Measurements from ENCODE around the gene CPZ.

The CPZ gene

GRCh38 chr4:8552024-8552423, 40.5 kb upstream of the CPZ start:
- H3K4me3 Mint-ChIP-seq: no peak overlapping the region
- H3K9me3 Mint-ChIP-seq: no peaks in the 10 kb centered on the region
- peaks cover 5% of the 10 kb centered on the region for H3K4me1 Mint-ChIP-seq (ENCODE audit: low read depth)
- H3K27me3 Mint-ChIP-seq: no peaks in the 10 kb centered on the region
- intact Hi-C loops (cut with micrococcal nuclease): no loop called here
- no peak overlapping the region for H3K27ac Mint-ChIP-seq
- no peaks in the 10 kb centered on the region for H3K36me3 Mint-ChIP-seq (ENCODE audit: low read depth)

GRCh38 chr4:8552581-8553205, 39.9 kb upstream of the CPZ start:
- no peak overlapping the region for H3K4me3 Mint-ChIP-seq
- peaks cover under 1% of the 10 kb centered on the region for H3K4me1 Mint-ChIP-seq (ENCODE audit: low read depth)
- intact Hi-C loops (cut with micrococcal nuclease): no loop called here
- no peaks in the 10 kb centered on the region for H3K36me3 Mint-ChIP-seq (ENCODE audit: low read depth)
- H3K9me3 Mint-ChIP-seq: no peaks in the 10 kb centered on the region
- peaks cover 2% of the 10 kb centered on the region for H3K27me3 Mint-ChIP-seq
- no peak overlapping the region for H3K27ac Mint-ChIP-seq

DNA sequence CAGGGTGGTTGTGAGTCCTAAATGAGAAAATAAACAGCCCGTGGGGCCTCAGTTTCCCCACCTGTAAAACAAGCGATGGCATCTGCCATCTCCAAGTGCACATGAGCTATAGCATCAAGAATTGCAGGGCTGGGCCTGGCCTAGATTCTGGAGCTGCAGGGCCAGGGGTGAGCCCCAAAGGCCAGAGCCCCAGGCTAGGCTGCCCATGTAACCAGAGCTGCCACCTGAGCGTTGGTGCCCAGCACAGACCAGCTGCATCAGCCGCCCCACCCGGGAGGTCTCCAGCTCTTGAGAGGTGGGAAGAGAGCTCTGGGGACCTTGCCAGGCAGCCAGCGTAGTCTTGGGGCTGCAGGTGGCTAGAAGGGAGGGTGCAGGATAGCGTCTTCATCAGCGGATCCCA, 39.3 kb upstream of the CPZ start:
- Mint-ChIP-seq H3K27me3 (peaks cover 2% of the 10 kb centered on the region), H3K9me3 (no peaks in the 10 kb centered on the region), H3K4me1 (ENCODE audit: low read depth) (no peaks in the 10 kb centered on the region), H3K27ac (no peak overlapping the region), H3K4me3 (no peak overlapping the region), H3K36me3 (ENCODE audit: low read depth) (no peaks in the 10 kb centered on the region)
- intact Hi-C loops (cut with micrococcal nuclease): no loop called here

- no peaks in the 10 kb centered on the region for H3K4me1 Mint-ChIP-seq (ENCODE audit: low read depth)
- H3K36me3 Mint-ChIP-seq (ENCODE audit: low read depth): no peaks in the 10 kb centered on the region
- no peak overlapping the region for H3K27ac Mint-ChIP-seq
- peaks cover 2% of the 10 kb centered on the region for H3K27me3 Mint-ChIP-seq
- intact Hi-C loops (cut with micrococcal nuclease): no loop called here
- H3K9me3 Mint-ChIP-seq: no peaks in the 10 kb centered on the region
- H3K4me3 Mint-ChIP-seq: no peak overlapping the region
Measured at GRCh38 chr4:8553991-8554405, 38.6 kb upstream of the CPZ start.

DNA sequence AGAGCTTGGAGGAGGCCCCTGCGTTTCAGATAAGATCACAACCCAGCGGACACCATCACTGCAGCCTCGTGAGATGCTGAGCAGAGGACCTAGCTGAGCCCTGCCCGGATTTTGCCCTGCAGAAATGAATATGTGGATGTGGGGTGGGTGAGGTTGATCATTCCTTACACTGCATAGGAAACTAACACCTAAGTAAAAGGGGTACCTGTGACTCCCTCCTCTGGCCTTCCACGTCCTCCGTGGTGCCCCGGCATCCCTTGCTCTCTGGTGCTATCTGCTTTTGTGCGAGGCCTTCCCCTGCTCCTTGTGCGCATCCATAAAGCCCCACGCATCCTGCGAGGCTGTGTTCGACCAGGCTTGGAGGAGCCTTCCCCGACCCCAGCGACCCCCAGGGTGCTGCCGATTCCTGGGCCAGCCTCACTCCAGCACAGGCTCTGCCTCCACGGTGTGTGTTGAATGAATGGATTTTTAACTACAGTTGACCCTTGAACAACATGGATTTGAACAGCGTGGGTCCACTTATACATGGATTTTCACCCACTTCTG, 37.9 kb upstream of the CPZ start:
- H3K4me3 Mint-ChIP-seq: no peak overlapping the region
- peaks cover 2% of the 10 kb centered on the region for H3K27me3 Mint-ChIP-seq
- H3K27ac Mint-ChIP-seq: no peak overlapping the region
- intact Hi-C loops (cut with micrococcal nuclease): no loop called here
- no peaks in the 10 kb centered on the region for H3K9me3 Mint-ChIP-seq
- no peaks in the 10 kb centered on the region for H3K36me3 Mint-ChIP-seq (ENCODE audit: low read depth)
- H3K4me1 Mint-ChIP-seq (ENCODE audit: low read depth): no peaks in the 10 kb centered on the region

- Mint-ChIP-seq H3K9me3 (no peaks in the 10 kb centered on the region), H3K4me1 (ENCODE audit: low read depth) (no peaks in the 10 kb centered on the region), H3K27me3 (peaks cover 2% of the 10 kb centered on the region), H3K27ac (no peak overlapping the region), H3K4me3 (no peak overlapping the region), H3K36me3 (ENCODE audit: low read depth) (no peaks in the 10 kb centered on the region)
- intact Hi-C loops (cut with micrococcal nuclease): no loop called here
Measured at GRCh38 chr4:8555716-8556115, 36.8 kb upstream of the CPZ start.

DNA sequence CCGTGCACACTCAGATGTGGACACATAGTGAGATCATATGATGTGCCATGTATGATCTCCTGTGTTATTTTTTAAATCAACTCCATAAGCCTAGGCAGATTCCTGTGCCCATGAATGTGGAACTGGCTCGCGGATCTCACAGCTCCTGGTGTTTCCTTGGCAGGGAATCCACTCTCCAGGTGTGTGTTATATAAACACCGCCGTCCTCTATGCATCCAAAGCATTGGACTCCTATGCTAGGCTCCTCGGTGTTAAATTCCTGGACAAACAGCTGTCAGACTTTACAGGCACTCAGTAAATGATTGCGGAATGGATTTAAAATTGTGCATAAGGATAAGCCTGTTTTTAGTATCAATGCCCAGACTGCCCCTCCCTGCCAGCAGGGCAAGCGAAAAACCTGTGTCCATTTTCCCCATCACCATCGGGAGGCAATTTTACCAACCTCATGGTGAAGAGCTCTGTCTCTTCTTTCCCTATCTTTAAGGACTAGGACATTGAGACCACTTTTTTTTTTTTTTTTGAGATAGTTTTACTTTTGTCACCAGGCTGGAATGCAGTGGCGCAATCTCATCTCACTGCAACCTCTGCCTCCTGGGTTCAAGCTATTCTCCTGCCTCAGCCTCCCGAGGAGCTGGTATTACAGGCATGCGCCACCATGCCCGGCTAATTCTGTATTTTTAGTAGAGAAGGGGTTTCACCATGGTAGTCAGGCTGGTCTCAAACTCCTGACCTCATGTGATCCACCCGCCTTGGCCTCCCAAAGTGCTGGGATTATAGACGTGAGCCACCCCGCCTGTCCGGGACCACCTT, 36.0 kb upstream of the CPZ start:
- Mint-ChIP-seq H3K27me3 (peaks cover 2% of the 10 kb centered on the region), H3K4me1 (ENCODE audit: low read depth) (no peaks in the 10 kb centered on the region), H3K9me3 (no peaks in the 10 kb centered on the region), H3K4me3 (no peak overlapping the region), H3K36me3 (ENCODE audit: low read depth) (no peaks in the 10 kb centered on the region), H3K27ac (no peak overlapping the region)
- intact Hi-C loops (cut with micrococcal nuclease): no loop called here

DNA sequence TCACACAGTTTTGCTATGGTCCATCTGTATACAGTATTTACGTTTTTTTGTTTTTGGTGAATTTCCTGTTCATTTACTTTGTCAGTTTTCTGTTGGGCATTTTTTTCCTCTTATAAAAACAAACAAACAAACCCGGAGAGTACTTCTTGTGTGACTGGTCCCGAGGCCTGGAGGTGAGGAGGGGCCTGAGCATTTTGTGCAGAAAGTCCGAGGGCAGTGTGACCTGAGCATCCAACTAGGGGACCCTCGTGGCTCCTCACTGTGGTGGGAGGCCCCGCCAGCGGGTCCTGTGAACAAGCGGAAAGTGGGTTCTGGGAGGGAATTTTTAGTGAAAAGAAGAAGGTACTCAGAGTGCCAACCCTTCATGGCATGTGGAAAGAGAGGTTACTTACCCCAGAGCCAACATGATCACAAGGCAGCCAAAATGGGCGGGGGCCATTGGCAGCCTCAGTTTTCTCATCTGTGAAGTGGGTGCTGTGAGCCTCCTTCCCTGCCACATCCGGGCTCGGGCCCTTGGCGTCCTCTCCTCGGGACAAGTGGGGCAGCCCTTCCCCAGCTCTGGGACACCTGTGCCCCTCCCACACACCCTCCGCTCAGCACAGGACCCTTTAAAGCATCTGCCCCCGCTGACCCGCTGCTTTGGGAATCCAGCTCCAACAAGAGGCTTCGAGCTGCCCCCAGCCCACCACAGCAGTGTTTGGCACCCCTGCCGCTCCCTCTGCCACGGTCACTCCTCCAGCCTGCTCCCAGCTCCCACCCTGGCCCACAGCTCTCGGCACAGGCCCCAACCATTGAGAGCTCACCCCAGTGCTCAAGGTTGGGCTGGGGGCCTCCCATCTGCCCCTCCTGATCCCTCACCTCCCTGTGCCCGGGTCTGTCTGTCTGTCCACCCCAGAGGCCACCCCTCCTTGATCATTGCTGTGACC, 35.2 kb upstream of the CPZ start:
- Mint-ChIP-seq H3K27ac (no peak overlapping the region), H3K9me3 (no peaks in the 10 kb centered on the region), H3K4me3 (no peak overlapping the region), H3K27me3 (peaks cover 2% of the 10 kb centered on the region), H3K4me1 (ENCODE audit: low read depth) (no peaks in the 10 kb centered on the region), H3K36me3 (ENCODE audit: low read depth) (no peaks in the 10 kb centered on the region)
- intact Hi-C loops (cut with micrococcal nuclease): no loop called here

DNA sequence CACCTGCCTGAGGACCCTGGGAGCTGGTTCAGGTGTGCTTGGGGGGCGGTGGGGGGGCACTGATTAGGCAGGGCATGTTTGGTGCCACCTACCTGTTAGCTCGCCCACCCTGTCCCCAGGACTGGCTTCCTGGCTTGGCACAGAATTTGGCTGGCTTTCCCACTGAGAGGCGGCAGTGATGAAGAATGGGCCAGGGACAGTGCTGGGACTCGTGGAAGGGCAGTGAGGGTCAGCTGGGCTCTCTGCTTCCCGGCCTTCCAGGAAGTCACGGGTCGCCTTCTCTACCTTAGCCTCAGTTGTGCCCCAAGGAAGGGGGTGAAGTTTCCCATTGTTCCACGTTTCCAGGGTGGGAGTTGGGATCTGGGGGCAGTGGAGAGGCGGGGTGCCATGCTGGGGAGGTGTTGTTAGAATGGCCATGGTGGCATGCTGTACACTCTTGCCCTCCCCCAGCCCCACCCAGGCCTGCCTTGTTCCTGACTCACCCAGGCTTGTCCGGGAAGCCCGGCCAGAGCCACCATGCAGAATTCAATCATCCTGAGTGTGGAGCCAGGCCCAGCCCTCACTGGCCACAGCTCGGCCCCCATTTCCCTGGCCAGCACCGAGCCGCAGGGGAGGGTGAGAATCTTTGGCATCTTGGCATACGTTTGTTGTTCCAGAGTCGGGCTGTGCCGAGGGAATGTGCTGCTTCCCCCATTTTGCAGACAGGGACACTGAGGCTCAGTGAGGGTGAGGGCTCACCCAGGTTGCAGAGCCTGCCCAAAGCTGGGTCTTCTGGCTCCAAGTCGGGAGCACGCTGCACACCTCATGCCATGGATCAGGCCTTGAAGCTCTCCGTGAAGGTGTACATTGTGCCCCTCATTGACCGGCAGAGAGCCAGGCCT, 34.2 kb upstream of the CPZ start:
- H3K36me3 Mint-ChIP-seq (ENCODE audit: low read depth): no peaks in the 10 kb centered on the region
- H3K9me3 Mint-ChIP-seq: no peaks in the 10 kb centered on the region
- intact Hi-C loops (cut with micrococcal nuclease): no loop called here
- peaks cover 2% of the 10 kb centered on the region for H3K27me3 Mint-ChIP-seq
- no peak overlapping the region for H3K4me3 Mint-ChIP-seq
- H3K27ac Mint-ChIP-seq: no peak overlapping the region
- H3K4me1 Mint-ChIP-seq (ENCODE audit: low read depth): no peaks in the 10 kb centered on the region

- no peak overlapping the region for H3K27ac Mint-ChIP-seq
- intact Hi-C loops (cut with micrococcal nuclease): no loop called here
- H3K4me1 Mint-ChIP-seq (ENCODE audit: low read depth): no peaks in the 10 kb centered on the region
- H3K27me3 Mint-ChIP-seq: peaks cover 2% of the 10 kb centered on the region
- no peaks in the 10 kb centered on the region for H3K9me3 Mint-ChIP-seq
- H3K4me3 Mint-ChIP-seq: no peak overlapping the region
- H3K36me3 Mint-ChIP-seq (ENCODE audit: low read depth): no peaks in the 10 kb centered on the region
Measured at GRCh38 chr4:8559011-8559410, 33.6 kb upstream of the CPZ start.

DNA sequence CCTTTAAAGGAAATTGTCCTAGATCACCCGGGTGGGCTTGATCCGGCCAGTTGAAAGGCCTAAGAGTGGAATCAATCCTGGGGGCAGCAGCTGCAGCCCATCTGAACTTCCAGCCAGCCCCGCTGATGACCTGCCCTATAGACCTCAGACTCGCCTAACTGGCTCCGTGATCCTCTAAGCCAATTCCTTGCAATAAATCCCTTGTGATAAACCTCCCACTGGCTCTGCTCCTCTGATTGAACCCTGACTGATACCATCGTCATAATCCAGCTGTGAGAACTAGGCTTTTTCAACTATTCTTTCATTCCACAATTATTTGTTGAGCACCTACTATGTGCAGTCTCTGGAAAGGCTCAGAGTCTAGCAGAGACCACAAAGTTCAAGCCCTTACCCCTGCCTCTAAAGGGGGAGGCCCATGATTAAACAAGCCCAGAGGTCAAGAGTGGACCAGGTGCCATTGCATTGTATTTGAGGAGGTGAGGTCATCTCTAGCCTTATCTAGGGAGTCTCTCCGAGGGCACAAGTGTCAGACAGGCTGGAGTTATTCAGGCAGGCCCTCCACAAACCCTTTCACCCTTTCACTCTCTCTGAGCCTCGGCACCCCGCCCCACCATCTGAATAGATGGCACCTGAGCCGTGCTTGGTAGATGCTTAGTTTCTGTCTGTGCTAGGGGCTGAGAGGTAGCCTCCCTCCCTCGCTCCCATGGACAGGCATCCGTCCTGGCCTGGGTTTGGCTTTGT, 32.9 kb upstream of the CPZ start:
- Mint-ChIP-seq H3K27me3 (peaks cover 2% of the 10 kb centered on the region), H3K36me3 (ENCODE audit: low read depth) (no peaks in the 10 kb centered on the region), H3K27ac (no peak overlapping the region), H3K4me3 (no peak overlapping the region), H3K9me3 (no peaks in the 10 kb centered on the region), H3K4me1 (ENCODE audit: low read depth) (no peaks in the 10 kb centered on the region)
- intact Hi-C loops (cut with micrococcal nuclease): no loop called here

DNA sequence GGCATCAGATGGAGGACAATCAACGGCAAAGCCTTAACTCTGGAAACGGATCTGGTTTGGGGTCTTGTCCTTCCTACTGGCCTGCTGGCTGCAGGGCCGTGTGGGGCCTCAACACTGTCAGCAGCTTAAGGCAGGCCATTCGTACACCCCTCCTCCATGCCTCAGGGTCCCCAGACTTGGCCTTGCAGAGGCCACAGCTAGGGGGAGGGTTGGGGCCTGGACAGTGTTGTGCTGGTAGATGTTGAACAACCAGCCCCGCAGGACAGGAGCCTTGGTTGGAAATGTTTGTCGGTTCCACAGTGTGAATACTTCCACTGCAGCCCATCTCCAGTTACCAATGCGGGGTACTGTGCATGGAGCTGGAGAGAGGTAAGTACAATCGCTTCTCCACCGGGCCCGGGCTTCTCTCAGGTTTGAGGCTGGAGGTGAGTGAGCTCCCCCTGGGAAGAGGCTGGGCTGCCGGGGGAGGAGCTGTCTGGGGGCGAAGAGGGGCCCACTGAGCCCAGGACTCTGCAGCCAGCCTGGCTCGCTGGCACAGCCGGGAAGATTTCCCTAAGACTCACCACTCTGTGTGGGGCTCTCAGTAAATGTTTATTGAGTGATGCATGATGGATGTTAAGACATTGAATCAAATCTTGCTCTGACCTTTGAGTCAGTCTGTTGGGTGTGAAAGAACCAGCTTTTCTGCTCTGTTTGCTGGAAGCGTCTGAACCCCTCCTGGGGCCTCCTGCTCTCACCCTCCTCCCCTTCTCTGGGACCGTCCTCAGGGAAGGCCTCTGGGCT, 32.1 kb upstream of the CPZ start:
- Mint-ChIP-seq H3K27me3 (peaks cover 2% of the 10 kb centered on the region), H3K27ac (no peak overlapping the region), H3K4me1 (ENCODE audit: low read depth) (no peaks in the 10 kb centered on the region), H3K36me3 (ENCODE audit: low read depth) (no peaks in the 10 kb centered on the region), H3K4me3 (no peak overlapping the region), H3K9me3 (no peaks in the 10 kb centered on the region)
- intact Hi-C loops (cut with micrococcal nuclease): no loop called here

Data from dendritic cell treated with granulocyte-macrophage colony-stimulating factor and Interleukin-4, amounts not matched to agents 40 ng/mL and 50 ng/mL, for 4 days (primary cell).